ENCODE results near the gene TLR6.

TLR6 gene

DNA sequence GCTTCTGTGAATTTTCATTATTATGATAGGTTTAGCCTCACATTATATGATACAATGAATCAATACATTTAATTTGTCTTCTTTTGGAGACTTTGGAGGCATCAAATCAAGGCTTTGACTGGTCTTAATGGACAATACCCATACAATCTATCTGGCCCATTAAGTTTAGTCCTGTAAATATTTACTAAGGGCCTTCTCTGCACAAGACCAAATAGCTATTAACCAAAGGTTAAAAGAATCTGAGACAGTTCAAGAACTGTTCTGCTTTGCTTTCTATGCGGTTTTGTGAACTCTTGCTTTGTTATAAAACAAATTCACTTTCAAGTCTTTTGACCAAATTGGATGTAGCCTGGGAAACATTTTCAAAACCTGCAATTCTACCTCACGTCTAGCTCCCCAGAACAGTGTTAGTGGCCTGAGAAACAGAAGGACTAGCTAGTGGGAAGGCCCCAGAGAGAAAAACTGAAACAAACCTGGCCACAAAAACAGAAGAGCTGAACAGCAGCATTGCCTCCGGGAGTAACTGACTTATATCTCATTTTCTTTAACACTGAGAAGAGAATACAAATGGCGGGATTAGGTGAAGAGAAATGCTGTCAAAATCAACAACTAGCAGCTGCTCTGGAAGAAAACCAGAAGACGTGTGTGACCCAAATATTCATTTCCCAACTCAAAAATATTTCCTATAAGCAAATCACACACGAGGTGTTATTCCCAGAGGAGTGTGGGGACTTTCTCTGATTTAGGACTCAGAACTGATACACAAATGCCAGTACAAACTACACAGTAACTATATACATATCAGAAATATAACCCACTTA is 52.6 kb downstream of the TLR6 start:
- peak overlapping the region; percentile 41 for H3K4me3 ChIP-seq (replicated peaks; ENCODE audit: low read depth, low read length)
- peak; percentile 49 for DNase-seq (ENCODE audit: low read depth)

DNA sequence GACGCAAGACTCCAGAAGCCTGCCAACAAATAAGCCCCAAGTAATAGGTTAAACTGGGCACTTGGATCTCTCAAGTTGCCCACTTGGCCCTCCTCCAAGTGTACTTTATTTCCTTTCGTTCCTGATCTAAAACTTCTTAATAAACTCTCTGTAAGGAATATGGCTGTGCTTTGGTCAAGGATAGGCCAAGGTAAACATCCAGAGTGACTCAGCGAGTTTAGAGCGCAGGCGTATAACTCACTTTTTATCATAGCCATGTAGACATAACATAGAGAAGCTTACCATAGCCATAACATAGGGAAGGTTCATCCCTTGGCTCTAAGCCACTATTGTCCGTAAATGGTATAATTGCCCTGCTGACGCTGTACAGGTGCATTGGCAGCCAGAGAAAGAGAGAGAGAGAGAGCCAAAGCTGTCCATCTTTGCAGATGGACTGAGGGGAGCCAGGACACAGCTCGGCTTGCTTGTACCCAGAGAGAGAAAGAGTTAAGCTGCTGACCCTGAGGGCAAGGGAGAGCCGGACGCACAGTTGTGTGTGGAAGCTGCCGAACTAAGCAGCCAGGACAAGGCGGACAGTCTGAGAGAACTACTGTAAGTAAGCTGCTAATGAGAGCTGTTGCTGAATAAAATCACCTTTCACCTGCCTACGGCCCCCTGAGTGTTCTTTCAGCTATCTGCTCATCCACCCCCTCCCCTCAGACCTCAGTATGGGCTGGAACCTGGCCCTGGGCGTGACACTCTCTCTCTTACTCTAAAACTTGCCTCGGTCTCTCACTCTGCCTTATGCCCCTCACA is 53.9 kb downstream of the TLR6 start:
- no peak overlapping the region for H3K4me3 ChIP-seq (replicated peaks; ENCODE audit: low read depth, low read length)
- TF ChIP-seq, protein P1, sequence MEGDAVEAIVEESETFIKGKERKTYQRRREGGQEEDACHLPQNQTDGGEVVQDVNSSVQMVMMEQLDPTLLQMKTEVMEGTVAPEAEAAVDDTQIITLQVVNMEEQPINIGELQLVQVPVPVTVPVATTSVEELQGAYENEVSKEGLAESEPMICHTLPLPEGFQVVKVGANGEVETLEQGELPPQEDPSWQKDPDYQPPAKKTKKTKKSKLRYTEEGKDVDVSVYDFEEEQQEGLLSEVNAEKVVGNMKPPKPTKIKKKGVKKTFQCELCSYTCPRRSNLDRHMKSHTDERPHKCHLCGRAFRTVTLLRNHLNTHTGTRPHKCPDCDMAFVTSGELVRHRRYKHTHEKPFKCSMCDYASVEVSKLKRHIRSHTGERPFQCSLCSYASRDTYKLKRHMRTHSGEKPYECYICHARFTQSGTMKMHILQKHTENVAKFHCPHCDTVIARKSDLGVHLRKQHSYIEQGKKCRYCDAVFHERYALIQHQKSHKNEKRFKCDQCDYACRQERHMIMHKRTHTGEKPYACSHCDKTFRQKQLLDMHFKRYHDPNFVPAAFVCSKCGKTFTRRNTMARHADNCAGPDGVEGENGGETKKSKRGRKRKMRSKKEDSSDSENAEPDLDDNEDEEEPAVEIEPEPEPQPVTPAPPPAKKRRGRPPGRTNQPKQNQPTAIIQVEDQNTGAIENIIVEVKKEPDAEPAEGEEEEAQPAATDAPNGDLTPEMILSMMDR (IDR thresholded peaks at IDR 0.05; ENCODE audit: low read length, missing control alignments), result no peak
- no peak for DNase-seq (ENCODE audit: low read depth)

More for the DNA sequence above, 52.6 kb downstream of the TLR6 start:
- TF ChIP-seq, protein P1 (IDR thresholded peaks at IDR 0.05; ENCODE audit: low read length, missing control alignments), result no peak

DNA sequence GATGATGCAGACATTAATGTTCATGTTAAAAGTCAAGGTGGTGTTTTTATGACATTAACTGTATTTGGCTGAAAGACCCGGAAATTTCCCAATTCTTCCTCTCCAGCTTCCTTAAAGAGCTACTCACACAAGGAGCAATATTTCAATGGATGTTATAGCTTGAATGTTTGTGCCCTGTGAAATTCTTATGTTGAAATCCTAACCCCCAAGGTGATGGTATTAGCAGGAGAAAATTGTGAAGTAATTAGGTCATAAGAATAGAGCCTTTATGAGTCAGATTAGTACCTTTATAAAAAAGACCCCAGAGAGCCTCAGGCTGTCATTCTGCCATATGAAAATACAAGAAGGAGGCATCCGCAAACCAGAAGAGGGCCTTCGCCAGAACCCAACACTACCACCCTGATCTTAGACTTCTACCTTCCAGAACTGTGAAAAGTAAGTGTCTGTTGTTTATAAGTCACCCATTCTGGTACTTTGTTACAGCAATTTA is 55.6 kb downstream of the TLR6 start:
- TF ChIP-seq, protein P1 (IDR thresholded peaks at IDR 0.05; ENCODE audit: low read length, missing control alignments), result no peak
- H3K4me3 ChIP-seq (replicated peaks; ENCODE audit: low read depth, low read length), result no peak overlapping the region
- DNase-seq (ENCODE audit: low read depth), result peak; percentile 49

DNA sequence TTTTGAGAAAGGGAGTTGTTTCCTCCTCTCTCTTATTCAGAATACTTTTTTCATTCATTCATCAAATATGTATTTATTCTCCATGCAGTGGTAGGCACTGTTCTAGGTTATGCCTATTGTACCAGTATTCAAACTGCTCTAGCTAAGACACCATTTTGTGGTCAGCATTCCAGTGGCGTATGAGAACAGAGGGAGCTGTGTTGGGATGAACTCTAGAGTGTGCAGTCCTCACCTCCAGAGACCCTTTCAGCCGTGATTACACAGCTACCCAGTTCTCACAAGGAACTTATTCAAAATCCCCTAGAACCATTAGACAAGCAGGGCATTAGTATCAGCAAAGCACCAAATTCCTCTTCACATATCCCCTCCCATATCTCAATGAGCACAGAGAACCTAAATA is 56.3 kb downstream of the TLR6 start:
- DNase-seq (ENCODE audit: low read depth), result no peak
- H3K4me3 ChIP-seq (replicated peaks; ENCODE audit: low read depth, low read length), result no peak overlapping the region
- TF ChIP-seq, protein P1 (IDR thresholded peaks at IDR 0.05; ENCODE audit: low read length, missing control alignments), result no peak

DNA sequence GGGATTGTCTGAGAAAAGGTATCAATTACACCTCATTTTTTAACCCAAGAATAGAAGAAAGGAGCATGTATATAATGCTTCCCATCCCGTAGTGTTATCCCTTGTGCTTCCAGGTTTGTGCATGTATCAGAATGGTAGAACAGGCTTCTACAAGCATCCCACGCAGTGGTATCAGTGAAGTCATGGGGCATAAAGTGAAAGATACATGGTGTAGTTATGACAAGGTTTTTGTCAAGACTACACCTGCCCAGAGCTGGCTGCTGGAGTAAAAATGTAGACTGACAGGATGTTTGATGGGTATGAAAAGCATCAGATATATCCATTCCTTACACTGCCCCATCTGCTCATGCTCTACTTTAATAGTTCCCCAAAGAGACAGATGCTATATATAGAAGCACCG is 61.5 kb downstream of the TLR6 start:
- TF ChIP-seq, protein P1 (IDR thresholded peaks at IDR 0.05; ENCODE audit: low read length, missing control alignments), result no peak
- DNase-seq (ENCODE audit: low read depth), result no peak
- H3K4me3 ChIP-seq (replicated peaks; ENCODE audit: low read depth, low read length), result no peak overlapping the region

DNA sequence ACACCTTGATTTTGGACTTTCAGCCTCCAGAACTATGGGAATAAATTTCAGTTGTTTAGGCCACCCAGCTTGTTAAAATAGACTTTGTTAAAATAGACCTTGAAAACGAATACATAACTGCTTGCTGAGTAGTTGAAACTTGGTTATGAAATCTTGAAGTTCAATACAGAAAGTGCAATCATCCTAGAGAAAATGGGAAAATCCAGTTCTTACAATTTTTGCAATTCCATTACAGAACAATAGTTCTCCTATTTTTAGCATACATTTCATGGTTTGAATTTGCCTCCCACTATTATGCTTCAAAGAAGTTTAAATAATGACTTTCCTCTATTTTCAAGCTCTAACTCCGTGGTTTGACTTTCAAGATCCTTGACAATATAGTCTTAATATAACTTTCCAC is 62.6 kb downstream of the TLR6 start:
- DNase-seq (ENCODE audit: low read depth), result no peak
- TF ChIP-seq, protein P1 (IDR thresholded peaks at IDR 0.05; ENCODE audit: low read length, missing control alignments), result no peak
- no peak overlapping the region for H3K4me3 ChIP-seq (replicated peaks; ENCODE audit: low read depth, low read length)

All from fibroblast of pulmonary artery (primary cell).